CD14-positive monocyte (primary cell): ENCODE results near the gene PNPLA7. TPM values are rescaled to one million over a fixed set of nuclear protein-coding genes. Genes with fewer than 3 reads are reported as not detected.

Experiments used
- DNase-seq, 3 donors: peaks; one replicate each; pipeline ENCODE4 v3.0.0-alpha.2; 2011 to 2022
- H2AFZ ChIP-seq: 2 replicates; pipeline ENCODE4 v1.6.0; 2012; ENCODE audit warnings: mild to moderate bottlenecking, low read depth, low read length, inconsistent platforms; ENCODE audit not compliant: insufficient read depth, poor library complexity, severe bottlenecking
- H3K27ac ChIP-seq, 2 donors: 1 replicate in 1 of 2; 2 replicates in 1 of 2; pipeline ENCODE4 v1.5.1; 2012 to 2013; ENCODE audit warnings: low read length in 2 of 2, control low read depth in 1 of 2, inconsistent platforms in 1 of 2, low read depth in 1 of 2, mild to moderate bottlenecking in 1 of 2
- H3K27me3 ChIP-seq, 2 donors: one replicate each; pipeline versions ENCODE4 v1.6.0 to v1.6.1; 2011 to 2013; ENCODE audit warnings: low read length in 2 of 2; ENCODE audit not compliant: control insufficient read depth in 2 of 2, insufficient read depth in 2 of 2
- H3K36me3 ChIP-seq, 2 donors: replicated peaks in 1 of 2; 1 replicate in 1 of 2; 2 replicates in 1 of 2; pipeline versions ENCODE4 v1.5.1 to v1.6.1; 2012 to 2013; ENCODE audit warnings: low read length in 2 of 2, control low read depth in 1 of 2, inconsistent platforms in 1 of 2, mild to moderate bottlenecking in 1 of 2; ENCODE audit not compliant: insufficient read depth in 2 of 2, control insufficient read depth in 1 of 2
- H3K4me1 ChIP-seq, 2 donors: 1 replicate in 1 of 2; 2 replicates in 1 of 2; pipeline versions ENCODE4 v1.5.1 to v1.6.1; 2012 to 2013; ENCODE audit warnings: low read length in 2 of 2, control low read depth in 1 of 2, inconsistent platforms in 1 of 2, mild to moderate bottlenecking in 1 of 2, moderate library complexity in 1 of 2; ENCODE audit not compliant: insufficient read depth in 2 of 2, control insufficient read depth in 1 of 2
- H3K4me2 ChIP-seq: replicated peaks from 2 replicates; pipeline ENCODE3; 2012; ENCODE audit warnings: low read length, moderate library complexity, mild to moderate bottlenecking; ENCODE audit not compliant: poor library complexity, severe bottlenecking; ENCODE audit errors: extremely low read depth
- H3K4me3 ChIP-seq, 3 experiments: fragments of 200-600 bp in 1 of 3; sonication (generic) in 1 of 3; replicated peaks in 1 of 3; 1 replicate in 2 of 3; 2 replicates in 1 of 3; pipeline ENCODE4 v1.5.1; 2011 to 2013; ENCODE audit warnings: low read length in 3 of 3, mild to moderate bottlenecking in 3 of 3, control low read depth in 2 of 3, low read depth in 2 of 3, inconsistent platforms in 1 of 3, moderate library complexity in 1 of 3
- H3K79me2 ChIP-seq: 2 replicates; pipeline ENCODE4 v1.6.0; 2012; ENCODE audit warnings: mild to moderate bottlenecking, control low read depth, inconsistent platforms, low read length, moderate library complexity; ENCODE audit not compliant: insufficient read depth
- H3K9ac ChIP-seq: 2 replicates; pipeline ENCODE4 v1.6.0; 2017; ENCODE audit warnings: low read length, mild to moderate bottlenecking; ENCODE audit not compliant: insufficient read depth, poor library complexity, severe bottlenecking
- H3K9me3 ChIP-seq, 2 donors: replicated peaks in 1 of 2; 1 replicate in 1 of 2; 2 replicates in 1 of 2; pipeline versions ENCODE4 v1.5.1 to v1.6.1; 2012 to 2013; ENCODE audit warnings: low read length in 2 of 2, control low read depth in 1 of 2; ENCODE audit not compliant: control insufficient read depth in 1 of 2, insufficient read depth in 1 of 2
- H4K20me1 ChIP-seq: 2 replicates; pipeline ENCODE4 v1.6.0; 2012; ENCODE audit warnings: mild to moderate bottlenecking, low read length, control low read depth, moderate library complexity; ENCODE audit not compliant: insufficient read depth
- H3K27ac Mint-ChIP-seq, 7 donors: one replicate each; pipeline ENCODE4 v1.8.0; 2020; ENCODE audit warnings: mild to moderate bottlenecking in 7 of 7, mixed read lengths in 7 of 7, moderate library complexity in 6 of 7, inconsistent platforms in 2 of 7
- H3K27me3 Mint-ChIP-seq, 3 donors: one replicate each; pipeline ENCODE4 v1.8.0; 2021 to 2022; ENCODE audit warnings: low read depth in 3 of 3, mild to moderate bottlenecking in 3 of 3, mixed read lengths in 3 of 3, moderate library complexity in 3 of 3, inconsistent platforms in 1 of 3
- H3K36me3 Mint-ChIP-seq, 2 donors: one replicate each; pipeline ENCODE4 v1.8.0; 2020; ENCODE audit warnings: mixed read lengths in 2 of 2, inconsistent platforms in 1 of 2, mild to moderate bottlenecking in 1 of 2
- H3K4me1 Mint-ChIP-seq: one replicate; pipeline ENCODE4 v1.8.0; 2020; ENCODE audit warnings: mild to moderate bottlenecking, mixed read lengths
- H3K4me3 Mint-ChIP-seq, 2 donors: one replicate each; pipeline ENCODE4 v1.8.0; 2020; ENCODE audit warnings: mild to moderate bottlenecking in 2 of 2, mixed read lengths in 2 of 2, moderate library complexity in 1 of 2
- H3K9me3 Mint-ChIP-seq, 7 donors: one replicate each; pipeline ENCODE4 v1.8.0; 2020 to 2022; ENCODE audit warnings: mixed read lengths in 7 of 7, mild to moderate bottlenecking in 6 of 7, moderate library complexity in 6 of 7, inconsistent platforms in 2 of 7
- WGBS: methylation state at CpG from one replicate; pipeline ENCODE4 v1.1.5; 2013; ENCODE audit warnings: missing lambda C conversion rate; ENCODE audit not compliant: insufficient coverage; 5-methylcytosine and 5-hydroxymethylcytosine counted together
- intact Hi-C, 2 donors: fragments of 100-400 bp; cut with micrococcal nuclease; formaldehyde crosslinking; loops; one replicate each; pipeline versions ENCODE4 v1.15.0 to v1.15.1; 2023
- polyA plus RNA-seq, 3 donors: library from polyadenylated mRNA; depleted of rRNA in 1 of 3; unstranded in 2 of 3; stranded (reverse) in 1 of 3; fragments of 300-500 nt in 2 of 3; fragments of >200 nt in 1 of 3; fragmentation: Illumina TruSeq in 2 of 3; gene quantifications; 1 replicate in 2 of 3; 2 replicates in 1 of 3; pipeline ENCODE4 v1.2.3, GENCODE V29; 2012 to 2021
- TF ChIP-seq, protein P1 (sequence below): fragments of 200-600 bp; IDR thresholded peaks from one replicate; pipeline ENCODE4 v1.8.0; 2022; ENCODE audit warnings: antibody characterized with exemption, mild to moderate bottlenecking

Gene PNPLA7
- polyA plus RNA-seq, 3 donors: 0.10 to 1.1 (median 0.14) TPM

DNA sequence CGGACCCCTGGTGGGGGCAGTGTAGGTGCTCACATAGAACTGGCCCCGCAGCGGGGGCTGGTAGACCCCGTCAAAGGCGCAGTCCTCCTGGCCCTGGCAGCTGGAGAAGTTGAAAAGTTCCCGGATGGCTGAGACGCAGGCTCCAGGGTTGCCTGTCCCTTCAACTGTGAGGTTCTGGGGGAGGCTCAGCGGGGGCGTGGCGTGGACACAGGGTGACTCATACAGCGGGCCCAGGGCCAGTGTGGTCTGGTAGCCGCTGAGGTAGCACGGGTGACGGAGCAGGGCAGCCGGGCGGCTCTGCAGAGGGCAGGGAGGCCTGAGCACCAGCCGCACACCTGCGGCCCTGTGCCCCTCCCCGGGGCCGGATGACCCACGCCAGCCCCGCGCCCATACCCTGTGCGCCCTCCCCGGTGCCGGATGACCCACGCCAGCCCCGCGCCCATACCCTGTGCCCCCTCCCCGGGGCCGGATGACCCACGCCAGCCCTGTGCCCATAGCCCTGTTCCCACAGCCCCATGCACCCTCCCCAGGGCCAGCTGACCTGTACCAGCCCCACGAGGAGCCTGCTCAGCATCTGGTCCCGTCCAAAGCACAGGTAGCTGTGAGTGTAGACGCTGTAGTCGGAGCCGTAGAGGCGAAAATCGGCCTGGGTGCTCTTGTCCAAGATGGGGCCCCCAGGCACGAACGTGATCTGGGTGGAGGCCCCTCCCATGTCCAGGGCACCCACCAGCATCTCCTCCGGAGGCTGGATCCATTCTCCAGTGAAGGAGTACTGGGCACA is 114.0 kb downstream of the PNPLA7 start:
- H3K4me3 ChIP-seq: no peak overlapping the region
- no peak for DNase-seq
- no peaks in the 10 kb centered on the region for H3K9me3 Mint-ChIP-seq
- no peak overlapping the region for H3K4me3 Mint-ChIP-seq
- WGBS: 83% methylated on average over 40 of the region's 42 CpGs
- no peak overlapping the region for H3K9ac ChIP-seq
- no peaks in the 10 kb centered on the region for H3K27me3 ChIP-seq
- H3K4me1 ChIP-seq: peaks cover under 1 to 2% of the 10 kb centered on the region in 2 donors
- H3K27ac Mint-ChIP-seq: peak overlapping the region in 1 of 7 donors; percentile 49
- no peaks in the 10 kb centered on the region for H3K9me3 ChIP-seq
- H3K4me1 Mint-ChIP-seq: no peaks in the 10 kb centered on the region
- intact Hi-C loops: no loop called here
- no peaks in the 10 kb centered on the region for H3K36me3 ChIP-seq
- no peak overlapping the region for H3K27ac ChIP-seq
- TF ChIP-seq, protein P1, sequence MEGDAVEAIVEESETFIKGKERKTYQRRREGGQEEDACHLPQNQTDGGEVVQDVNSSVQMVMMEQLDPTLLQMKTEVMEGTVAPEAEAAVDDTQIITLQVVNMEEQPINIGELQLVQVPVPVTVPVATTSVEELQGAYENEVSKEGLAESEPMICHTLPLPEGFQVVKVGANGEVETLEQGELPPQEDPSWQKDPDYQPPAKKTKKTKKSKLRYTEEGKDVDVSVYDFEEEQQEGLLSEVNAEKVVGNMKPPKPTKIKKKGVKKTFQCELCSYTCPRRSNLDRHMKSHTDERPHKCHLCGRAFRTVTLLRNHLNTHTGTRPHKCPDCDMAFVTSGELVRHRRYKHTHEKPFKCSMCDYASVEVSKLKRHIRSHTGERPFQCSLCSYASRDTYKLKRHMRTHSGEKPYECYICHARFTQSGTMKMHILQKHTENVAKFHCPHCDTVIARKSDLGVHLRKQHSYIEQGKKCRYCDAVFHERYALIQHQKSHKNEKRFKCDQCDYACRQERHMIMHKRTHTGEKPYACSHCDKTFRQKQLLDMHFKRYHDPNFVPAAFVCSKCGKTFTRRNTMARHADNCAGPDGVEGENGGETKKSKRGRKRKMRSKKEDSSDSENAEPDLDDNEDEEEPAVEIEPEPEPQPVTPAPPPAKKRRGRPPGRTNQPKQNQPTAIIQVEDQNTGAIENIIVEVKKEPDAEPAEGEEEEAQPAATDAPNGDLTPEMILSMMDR: no peak
- H3K79me2 ChIP-seq: no peaks in the 10 kb centered on the region
- H2AFZ ChIP-seq: no peak overlapping the region
- H3K27me3 Mint-ChIP-seq: peaks cover 0 to 16% (median 5%) of the 10 kb centered on the region in 3 donors
- H3K4me2 ChIP-seq: no peak overlapping the region
- H3K36me3 Mint-ChIP-seq: no peaks in the 10 kb centered on the region
- no peaks in the 10 kb centered on the region for H4K20me1 ChIP-seq

DNA sequence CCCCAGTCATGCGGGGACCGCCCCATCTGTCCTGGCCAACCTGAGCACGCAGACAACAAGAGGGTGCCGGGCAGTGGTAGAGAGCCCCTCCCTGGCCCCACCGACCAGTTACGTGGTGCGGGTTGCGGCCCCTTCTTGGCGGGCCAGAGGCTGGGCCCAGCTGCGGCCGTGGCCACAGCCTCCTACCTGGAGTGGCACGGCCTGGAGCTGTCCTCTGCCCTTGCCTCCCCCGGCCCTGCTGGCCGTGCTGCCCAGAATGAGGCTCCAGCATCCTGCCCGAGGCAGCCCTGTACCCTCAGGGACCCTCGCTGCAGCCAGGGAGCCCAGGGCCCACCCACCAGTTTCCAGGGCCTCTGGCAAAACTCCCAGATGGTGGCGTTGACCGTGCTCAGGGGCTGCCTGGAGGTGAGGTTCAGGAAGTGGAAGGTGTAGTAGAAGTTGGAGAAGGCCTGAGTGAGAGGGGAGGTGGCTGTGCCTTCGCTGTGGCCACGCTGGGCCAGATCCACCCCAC is 114.8 kb downstream of the PNPLA7 start:
- intact Hi-C loops: no loop called here
- Histone ChIP-seq H3K79me2 (no peaks in the 10 kb centered on the region), H3K27me3 (no peaks in the 10 kb centered on the region), H3K27ac (no peak overlapping the region), H3K4me2 (no peak overlapping the region), H3K36me3 (no peaks in the 10 kb centered on the region), H3K9me3 (no peaks in the 10 kb centered on the region), H3K4me3 (no peak overlapping the region), H4K20me1 (no peaks in the 10 kb centered on the region), H3K9ac (no peak overlapping the region), H2AFZ (no peak overlapping the region), H3K4me1 (no peaks in the 10 kb centered on the region)
- Mint-ChIP-seq H3K36me3 (no peaks in the 10 kb centered on the region), H3K4me3 (no peak overlapping the region), H3K4me1 (no peaks in the 10 kb centered on the region), H3K27me3 (peaks cover 0 to 16% (median 5%) of the 10 kb centered on the region in 3 donors), H3K9me3 (no peaks in the 10 kb centered on the region), H3K27ac (no peak overlapping the region)
- DNase-seq: no peak
- WGBS: 88% methylated on average over 18 of the region's 20 CpGs
- TF ChIP-seq, protein P1: no peak
